Neuron (in vitro differentiated cells): ENCODE data around the gene NR3C2.

Source experiments
- H2AFZ ChIP-seq: one replicate; pipeline ENCODE4 v1.6.1; 2013; ENCODE audit warnings: low read depth, mild to moderate bottlenecking, inconsistent platforms, low read length, moderate library complexity
- H3K27me3 ChIP-seq: one replicate; pipeline ENCODE4 v1.6.1; 2013; ENCODE audit warnings: low read length; ENCODE audit not compliant: insufficient read depth
- H3K36me3 ChIP-seq: one replicate; pipeline ENCODE4 v1.6.1; 2013; ENCODE audit warnings: low read length; ENCODE audit not compliant: insufficient read depth
- H3K4me1 ChIP-seq: one replicate; pipeline ENCODE4 v1.6.1; 2013; ENCODE audit warnings: low read length; ENCODE audit not compliant: insufficient read depth
- H3K4me3 ChIP-seq: 2 replicates; pipeline ENCODE4 v1.5.1; 2013; ENCODE audit warnings: mild to moderate bottlenecking, low read length, moderate library complexity
- H3K9me3 ChIP-seq: one replicate; pipeline ENCODE4 v1.6.1; 2013; ENCODE audit warnings: low read length

The NR3C2 gene

GRCh38 chr4:148053298-148054003 is 388.8 kb downstream of the NR3C2 start:
- H3K27me3 ChIP-seq = no peaks in the 10 kb centered on the region

GRCh38 chr4:148052448-148052847 is 389.8 kb downstream of the NR3C2 start:
- Histone ChIP-seq H3K4me3 (no peak overlapping the region), H2AFZ (no peak overlapping the region), H3K9me3 (no peaks in the 10 kb centered on the region), H3K36me3 (no peaks in the 10 kb centered on the region), H3K4me1 (no peaks in the 10 kb centered on the region), H3K27me3 (no peaks in the 10 kb centered on the region)

More at GRCh38 chr4:148053298-148054003, 388.8 kb downstream of the NR3C2 start:
- Histone ChIP-seq H2AFZ (no peak overlapping the region), H3K9me3 (no peaks in the 10 kb centered on the region), H3K4me3 (no peak overlapping the region), H3K36me3 (no peaks in the 10 kb centered on the region), H3K4me1 (no peaks in the 10 kb centered on the region)

GRCh38 chr4:148051403-148051802 is 390.8 kb downstream of the NR3C2 start:
- Histone ChIP-seq H3K4me3 (no peak overlapping the region), H3K27me3 (no peaks in the 10 kb centered on the region), H3K4me1 (no peaks in the 10 kb centered on the region), H2AFZ (no peak overlapping the region), H3K36me3 (no peaks in the 10 kb centered on the region), H3K9me3 (no peaks in the 10 kb centered on the region)

- Histone ChIP-seq H3K9me3 (no peaks in the 10 kb centered on the region), H2AFZ (no peak overlapping the region), H3K4me1 (no peaks in the 10 kb centered on the region), H3K36me3 (no peaks in the 10 kb centered on the region), H3K4me3 (no peak overlapping the region), H3K27me3 (no peaks in the 10 kb centered on the region)
Measured at GRCh38 chr4:148048598-148048997, 393.6 kb downstream of the NR3C2 start.

GRCh38 chr4:148044912-148045352 is 397.3 kb downstream of the NR3C2 start:
- no peaks in the 10 kb centered on the region for H3K36me3 ChIP-seq
- no peaks in the 10 kb centered on the region for H3K9me3 ChIP-seq
- no peaks in the 10 kb centered on the region for H3K4me1 ChIP-seq
- no peaks in the 10 kb centered on the region for H3K27me3 ChIP-seq
- H2AFZ ChIP-seq = no peak overlapping the region
- no peak overlapping the region for H3K4me3 ChIP-seq

- Histone ChIP-seq H2AFZ (no peak overlapping the region), H3K4me1 (no peaks in the 10 kb centered on the region), H3K9me3 (no peaks in the 10 kb centered on the region), H3K4me3 (no peak overlapping the region), H3K36me3 (no peaks in the 10 kb centered on the region), H3K27me3 (no peaks in the 10 kb centered on the region)
Measured at GRCh38 chr4:148044089-148044911, 397.9 kb downstream of the NR3C2 start.

- Histone ChIP-seq H2AFZ (no peak overlapping the region), H3K27me3 (no peaks in the 10 kb centered on the region), H3K9me3 (no peaks in the 10 kb centered on the region), H3K4me3 (no peak overlapping the region), H3K36me3 (no peaks in the 10 kb centered on the region), H3K4me1 (no peaks in the 10 kb centered on the region)
Measured at GRCh38 chr4:148041606-148042329, 400.4 kb downstream of the NR3C2 start.

GRCh38 chr4:148034813-148035212 is 407.4 kb downstream of the NR3C2 start:
- Histone ChIP-seq H3K27me3 (no peaks in the 10 kb centered on the region), H2AFZ (no peak overlapping the region), H3K9me3 (no peaks in the 10 kb centered on the region), H3K4me1 (peaks cover 11% of the 10 kb centered on the region), H3K36me3 (no peaks in the 10 kb centered on the region), H3K4me3 (no peak overlapping the region)

- Histone ChIP-seq H2AFZ (no peak overlapping the region), H3K4me3 (no peak overlapping the region), H3K36me3 (no peaks in the 10 kb centered on the region), H3K4me1 (peaks cover 17% of the 10 kb centered on the region), H3K9me3 (no peaks in the 10 kb centered on the region), H3K27me3 (no peaks in the 10 kb centered on the region)
Measured at GRCh38 chr4:148030193-148030873, 411.9 kb downstream of the NR3C2 start.

- H2AFZ ChIP-seq = no peak overlapping the region
Measured at GRCh38 chr4:148029781-148030180, 412.4 kb downstream of the NR3C2 start.

More at GRCh38 chr4:148029781-148030180, 412.4 kb downstream of the NR3C2 start:
- peaks cover 17% of the 10 kb centered on the region for H3K4me1 ChIP-seq
- H3K27me3 ChIP-seq = no peaks in the 10 kb centered on the region
- no peaks in the 10 kb centered on the region for H3K36me3 ChIP-seq
- H3K9me3 ChIP-seq = no peaks in the 10 kb centered on the region
- no peak overlapping the region for H3K4me3 ChIP-seq
